HepG2 (cell line): ENCODE results near the gene FAM229B. TPM values are rescaled to one million over a fixed set of nuclear protein-coding genes. Genes with fewer than 3 reads are reported as not detected.

Experiments
- CREB1 ChIP-seq, 2 experiments: fragments of 450-650 bp in 1 of 2; IDR thresholded peaks; 2 replicates each; pipeline ENCODE4 v1.6.1; 2016 to 2017; ENCODE audit warnings: control low read depth in 1 of 2, mild to moderate bottlenecking in 1 of 2, missing compliant biosample characterization in 1 of 2, missing genetic modification characterization in 1 of 2
- ELF1 ChIP-seq: sonication (generic); formaldehyde crosslinking; IDR thresholded peaks from 2 replicates; pipeline ENCODE4 v1.4.0; 2020; ENCODE audit warnings: missing genetic modification reagents
- ESRRA ChIP-seq: sonication (generic); formaldehyde crosslinking; IDR thresholded peaks from 2 replicates; pipeline ENCODE4 v1.5.1; 2020; ENCODE audit warnings: mild to moderate bottlenecking, low read depth, missing genetic modification reagents
- FOXA1 ChIP-seq, 2 experiments: fragments of 450-650 bp in 1 of 2; sonication (generic) in 1 of 2; formaldehyde crosslinking in 1 of 2; IDR thresholded peaks; 2 replicates each; pipeline versions ENCODE4 v1.4.0 to v1.6.1; 2016 to 2020; ENCODE audit warnings: missing genetic modification reagents in 1 of 2
- GTF3A ChIP-seq: sonication (generic); formaldehyde crosslinking; conservative IDR thresholded peaks from 2 replicates; pipeline ENCODE4 v1.4.0; 2020; ENCODE audit warnings: mild to moderate bottlenecking, missing genetic modification reagents
- HIVEP1 ChIP-seq: sonication (generic); formaldehyde crosslinking; IDR thresholded peaks from 2 replicates; pipeline ENCODE4 v1.4.0; 2020; ENCODE audit warnings: mild to moderate bottlenecking, missing genetic modification reagents
- HNF4A ChIP-seq: sonication (generic); formaldehyde crosslinking; IDR thresholded peaks from 2 replicates; pipeline ENCODE4 v1.4.0; 2020; ENCODE audit warnings: missing genetic modification reagents
- HNRNPH1 ChIP-seq: fragments of 200-400 bp; formaldehyde crosslinking; optimal IDR thresholded peaks from 2 replicates; pipeline ENCODE3; 2017; ENCODE audit warnings: mild to moderate bottlenecking, low read depth, low read length
- JDP2 ChIP-seq: sonication (generic); formaldehyde crosslinking; IDR thresholded peaks from 2 replicates; pipeline ENCODE4 v1.8.1; 2022; ENCODE audit warnings: missing genetic modification reagents, borderline replicate concordance
- KLF11 ChIP-seq: IDR thresholded peaks from 2 replicates; pipeline ENCODE4 v1.6.1; 2016; ENCODE audit warnings: missing compliant biosample characterization
- NCOA2 ChIP-seq: sonication (generic); formaldehyde crosslinking; IDR thresholded peaks from 2 replicates; pipeline ENCODE4 v1.8.0; 2022; ENCODE audit warnings: inconsistent platforms
- NRL ChIP-seq: sonication (generic); formaldehyde crosslinking; IDR thresholded peaks from 2 replicates; pipeline ENCODE4 v1.5.0; 2020; ENCODE audit warnings: missing genetic modification reagents, mild to moderate bottlenecking, moderate library complexity, borderline replicate concordance
- POLR2G ChIP-seq: fragments of 200-400 bp; formaldehyde crosslinking; IDR thresholded peaks from 2 replicates; pipeline ENCODE4 v1.6.1; 2018; ENCODE audit warnings: mild to moderate bottlenecking, low read depth, low read length, moderate library complexity
- REL ChIP-seq: sonication (generic); formaldehyde crosslinking; conservative IDR thresholded peaks from 2 replicates; pipeline ENCODE4 v1.8.0; 2022; ENCODE audit warnings: mild to moderate bottlenecking, missing genetic modification reagents, moderate library complexity
- SP4 ChIP-seq: sonication (generic); formaldehyde crosslinking; IDR thresholded peaks from 2 replicates; pipeline ENCODE4 v1.8.1; 2023; ENCODE audit warnings: mild to moderate bottlenecking, missing genetic modification reagents
- THAP11 ChIP-seq: IDR thresholded peaks from 2 replicates; pipeline ENCODE4 v1.6.1; 2016; ENCODE audit warnings: missing biosample characterization, missing genetic modification reagents
- ZNF773 ChIP-seq: sonication (generic); formaldehyde crosslinking; IDR thresholded peaks from 2 replicates; pipeline ENCODE4 v1.4.0; 2020; ENCODE audit warnings: missing genetic modification reagents, borderline replicate concordance
- ZNF883 ChIP-seq: sonication (generic); formaldehyde crosslinking; IDR thresholded peaks from 2 replicates; pipeline ENCODE4 v1.5.1; 2020; ENCODE audit warnings: mild to moderate bottlenecking, missing genetic modification reagents; ENCODE audit errors: not compliant biosample characterization
- polyA plus RNA-seq, 8 experiments: library from polyadenylated mRNA; depleted of rRNA in 3 of 8; stranded (reverse) in 7 of 8; unstranded in 1 of 8; fragments of >200 nt; fragmentation: Illumina TruSeq in 4 of 8; extraction: Trizol in 4 of 8; gene quantifications; 2 replicates each; pipeline versions ENCODE4 v1.2.1 to v1.2.3, GENCODE V29; 2011 to 2016; ENCODE audit warnings: low read depth in 4 of 8, missing spikeins in 1 of 8, mixed read lengths in 1 of 8; ENCODE audit not compliant: insufficient read depth in 1 of 8
- total RNA-seq, 5 experiments: library from RNA; depleted of rRNA; stranded (reverse); fragments of >200 nt; fragmentation: Illumina TruSeq; extraction: Trizol; gene quantifications; 2 replicates each; pipeline ENCODE4 v1.2.3, GENCODE V29; 2016; ENCODE audit warnings: low read depth in 1 of 5
- TF ChIP-seq, protein P1 (sequence below): sonication (generic); formaldehyde crosslinking; IDR thresholded peaks from 2 replicates; pipeline ENCODE4 v1.5.0; 2020; ENCODE audit warnings: missing genetic modification reagents
- TF ChIP-seq, protein P2 (sequence below): IDR thresholded peaks from 2 replicates; pipeline ENCODE4 v1.6.1; 2012; ENCODE audit warnings: low read length, improper control_type of control experiment
- TF ChIP-seq, protein P3 (sequence below): sonication (generic); formaldehyde crosslinking; IDR thresholded peaks from 2 replicates; pipeline ENCODE4 v1.5.0; 2020; ENCODE audit warnings: missing genetic modification reagents
- TF ChIP-seq, protein P4 (sequence below): IDR thresholded peaks from 2 replicates; pipeline ENCODE4 v1.6.1; 2012; ENCODE audit warnings: inconsistent platforms
- TF ChIP-seq, protein P5 (sequence below): sonication (generic); formaldehyde crosslinking; IDR thresholded peaks from 2 replicates; pipeline ENCODE4 v1.5.0; 2020; ENCODE audit warnings: mild to moderate bottlenecking, missing genetic modification reagents

FAM229B gene
- total and polyA plus RNA-seq, 2 of the 13 experiments (the other 11 are each of a cell fraction or from before 2014, with no cell fraction given): 11.3 to 19.5 TPM

DNA sequence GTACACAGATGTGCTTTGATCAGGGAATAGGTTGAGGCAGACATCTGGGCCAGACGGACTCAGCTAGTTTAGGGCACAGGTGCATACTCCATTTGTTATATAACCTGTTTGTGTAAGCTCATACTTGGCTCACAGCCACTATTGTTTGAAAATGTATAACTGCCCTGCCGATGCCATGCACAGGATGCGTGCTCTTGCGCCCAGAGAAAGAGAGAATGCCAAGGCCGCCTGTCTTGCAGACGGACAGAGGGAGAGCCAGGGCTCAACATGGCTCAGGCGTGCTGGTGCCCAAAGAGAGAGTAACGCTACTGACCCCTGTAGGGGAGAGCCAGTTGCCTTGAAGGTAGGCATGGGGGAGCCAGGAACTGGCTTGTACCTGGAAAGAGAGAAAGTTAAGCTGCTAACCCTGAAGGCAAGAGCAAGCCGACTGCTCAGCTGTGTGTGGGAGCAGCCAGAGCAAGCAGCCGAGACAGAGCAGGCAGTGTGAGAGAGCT is 57.7 kb downstream of the FAM229B start (continued):
- TF ChIP-seq SP4 (CRISPR knock-in tag) (peak; percentile 59; the same call in 1 of the 2 replicates), POLR2G (no peak), CREB1 (IDR thresholded peaks at IDR 0.05) (no peak), CREB1 (CRISPR knock-in tag; IDR thresholded peaks at IDR 0.05) (no peak), HNRNPH1 (no peak), ESRRA (CRISPR knock-in tag) (no peak; the same call in 1 of the 2 replicates), KLF11 (CRISPR knock-in tag) (no peak), ZNF773 (CRISPR knock-in tag) (no peak), FOXA1 (IDR thresholded peaks at IDR 0.05) (no peak), FOXA1 (CRISPR knock-in tag; IDR thresholded peaks at IDR 0.05) (no peak), HIVEP1 (CRISPR knock-in tag) (no peak), HNF4A (CRISPR knock-in tag) (no peak), REL (CRISPR knock-in tag) (no peak), ELF1 (CRISPR knock-in tag) (no peak), GTF3A (no peak), THAP11 (CRISPR knock-in tag) (no peak), NCOA2 (CRISPR knock-in tag) (no peak), ZNF883 (CRISPR knock-in tag) (no peak), JDP2 (CRISPR knock-in tag) (no peak), NRL (no peak; the same call in 1 of the 2 replicates)
- TF ChIP-seq, protein P1, sequence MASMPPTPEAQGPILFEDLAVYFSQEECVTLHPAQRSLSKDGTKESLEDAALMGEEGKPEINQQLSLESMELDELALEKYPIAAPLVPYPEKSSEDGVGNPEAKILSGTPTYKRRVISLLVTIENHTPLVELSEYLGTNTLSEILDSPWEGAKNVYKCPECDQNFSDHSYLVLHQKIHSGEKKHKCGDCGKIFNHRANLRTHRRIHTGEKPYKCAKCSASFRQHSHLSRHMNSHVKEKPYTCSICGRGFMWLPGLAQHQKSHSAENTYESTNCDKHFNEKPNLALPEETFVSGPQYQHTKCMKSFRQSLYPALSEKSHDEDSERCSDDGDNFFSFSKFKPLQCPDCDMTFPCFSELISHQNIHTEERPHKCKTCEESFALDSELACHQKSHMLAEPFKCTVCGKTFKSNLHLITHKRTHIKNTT: no peak
- TF ChIP-seq, protein P2, sequence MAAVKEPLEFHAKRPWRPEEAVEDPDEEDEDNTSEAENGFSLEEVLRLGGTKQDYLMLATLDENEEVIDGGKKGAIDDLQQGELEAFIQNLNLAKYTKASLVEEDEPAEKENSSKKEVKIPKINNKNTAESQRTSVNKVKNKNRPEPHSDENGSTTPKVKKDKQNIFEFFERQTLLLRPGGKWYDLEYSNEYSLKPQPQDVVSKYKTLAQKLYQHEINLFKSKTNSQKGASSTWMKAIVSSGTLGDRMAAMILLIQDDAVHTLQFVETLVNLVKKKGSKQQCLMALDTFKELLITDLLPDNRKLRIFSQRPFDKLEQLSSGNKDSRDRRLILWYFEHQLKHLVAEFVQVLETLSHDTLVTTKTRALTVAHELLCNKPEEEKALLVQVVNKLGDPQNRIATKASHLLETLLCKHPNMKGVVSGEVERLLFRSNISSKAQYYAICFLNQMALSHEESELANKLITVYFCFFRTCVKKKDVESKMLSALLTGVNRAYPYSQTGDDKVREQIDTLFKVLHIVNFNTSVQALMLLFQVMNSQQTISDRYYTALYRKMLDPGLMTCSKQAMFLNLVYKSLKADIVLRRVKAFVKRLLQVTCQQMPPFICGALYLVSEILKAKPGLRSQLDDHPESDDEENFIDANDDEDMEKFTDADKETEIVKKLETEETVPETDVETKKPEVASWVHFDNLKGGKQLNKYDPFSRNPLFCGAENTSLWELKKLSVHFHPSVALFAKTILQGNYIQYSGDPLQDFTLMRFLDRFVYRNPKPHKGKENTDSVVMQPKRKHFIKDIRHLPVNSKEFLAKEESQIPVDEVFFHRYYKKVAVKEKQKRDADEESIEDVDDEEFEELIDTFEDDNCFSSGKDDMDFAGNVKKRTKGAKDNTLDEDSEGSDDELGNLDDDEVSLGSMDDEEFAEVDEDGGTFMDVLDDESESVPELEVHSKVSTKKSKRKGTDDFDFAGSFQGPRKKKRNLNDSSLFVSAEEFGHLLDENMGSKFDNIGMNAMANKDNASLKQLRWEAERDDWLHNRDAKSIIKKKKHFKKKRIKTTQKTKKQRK: no peak
- TF ChIP-seq, protein P3, sequence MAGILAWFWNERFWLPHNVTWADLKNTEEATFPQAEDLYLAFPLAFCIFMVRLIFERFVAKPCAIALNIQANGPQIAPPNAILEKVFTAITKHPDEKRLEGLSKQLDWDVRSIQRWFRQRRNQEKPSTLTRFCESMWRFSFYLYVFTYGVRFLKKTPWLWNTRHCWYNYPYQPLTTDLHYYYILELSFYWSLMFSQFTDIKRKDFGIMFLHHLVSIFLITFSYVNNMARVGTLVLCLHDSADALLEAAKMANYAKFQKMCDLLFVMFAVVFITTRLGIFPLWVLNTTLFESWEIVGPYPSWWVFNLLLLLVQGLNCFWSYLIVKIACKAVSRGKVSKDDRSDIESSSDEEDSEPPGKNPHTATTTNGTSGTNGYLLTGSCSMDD (CRISPR knock-in tag): no peak
- TF ChIP-seq, protein P4, sequence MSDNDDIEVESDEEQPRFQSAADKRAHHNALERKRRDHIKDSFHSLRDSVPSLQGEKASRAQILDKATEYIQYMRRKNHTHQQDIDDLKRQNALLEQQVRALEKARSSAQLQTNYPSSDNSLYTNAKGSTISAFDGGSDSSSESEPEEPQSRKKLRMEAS: peak; percentile 41; the same call in 1 of the 2 replicates
- TF ChIP-seq, protein P5, sequence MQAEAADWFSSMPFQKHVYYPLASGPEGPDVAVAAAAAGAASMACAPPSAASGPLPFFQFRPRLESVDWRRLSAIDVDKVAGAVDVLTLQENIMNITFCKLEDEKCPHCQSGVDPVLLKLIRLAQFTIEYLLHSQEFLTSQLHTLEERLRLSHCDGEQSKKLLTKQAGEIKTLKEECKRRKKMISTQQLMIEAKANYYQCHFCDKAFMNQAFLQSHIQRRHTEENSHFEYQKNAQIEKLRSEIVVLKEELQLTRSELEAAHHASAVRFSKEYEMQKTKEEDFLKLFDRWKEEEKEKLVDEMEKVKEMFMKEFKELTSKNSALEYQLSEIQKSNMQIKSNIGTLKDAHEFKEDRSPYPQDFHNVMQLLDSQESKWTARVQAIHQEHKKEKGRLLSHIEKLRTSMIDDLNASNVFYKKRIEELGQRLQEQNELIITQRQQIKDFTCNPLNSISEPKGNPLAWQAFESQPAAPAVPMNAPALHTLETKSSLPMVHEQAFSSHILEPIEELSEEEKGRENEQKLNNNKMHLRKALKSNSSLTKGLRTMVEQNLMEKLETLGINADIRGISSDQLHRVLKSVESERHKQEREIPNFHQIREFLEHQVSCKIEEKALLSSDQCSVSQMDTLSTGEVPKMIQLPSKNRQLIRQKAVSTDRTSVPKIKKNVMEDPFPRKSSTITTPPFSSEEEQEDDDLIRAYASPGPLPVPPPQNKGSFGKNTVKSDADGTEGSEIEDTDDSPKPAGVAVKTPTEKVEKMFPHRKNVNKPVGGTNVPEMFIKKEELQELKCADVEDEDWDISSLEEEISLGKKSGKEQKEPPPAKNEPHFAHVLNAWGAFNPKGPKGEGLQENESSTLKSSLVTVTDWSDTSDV (CRISPR knock-in tag): no peak
